ENCODE results near the gene ESYT3.
"Not testable (repeated sequence)": the region's sequence is repeated elsewhere in the genome, so short reads cannot be mapped to it uniquely, and the experiment has no call there.

Gene ESYT3

DNA sequence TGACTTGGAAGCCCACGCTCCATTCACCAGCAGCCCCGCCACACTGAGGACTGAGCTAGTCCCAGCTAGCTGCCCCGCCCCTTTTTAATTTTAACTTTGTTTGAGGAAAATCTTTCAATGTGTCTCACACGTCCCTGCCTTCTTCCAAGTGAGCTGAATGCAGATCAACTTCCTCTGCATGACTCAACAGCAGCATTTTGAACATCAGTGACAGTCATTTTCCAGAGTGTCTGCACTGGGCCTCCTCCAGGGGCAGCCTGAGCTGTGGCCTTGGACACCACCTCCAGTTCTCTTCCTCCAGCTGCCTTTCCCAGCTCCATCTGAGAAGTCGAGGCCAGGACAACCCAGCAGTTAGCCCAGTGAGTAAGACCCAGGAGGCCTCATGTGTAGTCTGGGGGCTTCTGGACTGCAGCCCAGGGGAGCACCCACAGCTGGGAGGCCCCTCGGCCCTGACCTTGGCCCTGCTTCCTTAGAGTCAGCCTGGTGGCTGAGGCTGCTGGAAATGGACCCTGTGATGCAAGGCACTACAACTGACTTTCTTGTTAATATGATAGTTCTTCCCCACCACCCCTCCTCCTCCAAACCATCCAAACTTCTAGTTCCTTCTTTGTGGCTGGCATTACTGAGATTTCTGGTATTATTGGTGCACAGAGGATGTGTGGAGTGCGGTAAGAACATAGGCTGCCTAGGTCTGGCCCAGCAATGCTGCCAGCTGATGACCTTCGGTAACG, 21.4 kb upstream of the ESYT3 start:
- Histone ChIP-seq H3K9me3 (ENCODE audit: insufficient read depth, low read length) (no peaks in the 10 kb centered on the region), H3K4me3 (ENCODE audit: insufficient read length, low read depth) (no peak overlapping the region), H3K9ac (ENCODE audit: insufficient read length, low read depth) (no peak overlapping the region), H3K27me3 (ENCODE audit: insufficient read depth, insufficient read length) (no peaks in the 10 kb centered on the region), H3K4me1 (ENCODE audit: insufficient read depth, insufficient read length) (peaks cover 4% of the 10 kb centered on the region), H3K36me3 (ENCODE audit: insufficient read depth, insufficient read length, low read length) (no peaks in the 10 kb centered on the region)
- no peak for DNase-seq (ENCODE audit: low read depth, low spot score)
- TF ChIP-seq YY1 (IDR thresholded peaks at IDR 0.05; ENCODE audit: insufficient read depth, insufficient read length), result no peak
- TF ChIP-seq ZNF274 (IDR thresholded peaks at IDR 0.05; ENCODE audit: low read depth, low read length), result no peak
- TF ChIP-seq SUZ12 (IDR thresholded peaks at IDR 0.05; ENCODE audit: extremely low read depth, insufficient read depth, insufficient read length), result no peak

DNA sequence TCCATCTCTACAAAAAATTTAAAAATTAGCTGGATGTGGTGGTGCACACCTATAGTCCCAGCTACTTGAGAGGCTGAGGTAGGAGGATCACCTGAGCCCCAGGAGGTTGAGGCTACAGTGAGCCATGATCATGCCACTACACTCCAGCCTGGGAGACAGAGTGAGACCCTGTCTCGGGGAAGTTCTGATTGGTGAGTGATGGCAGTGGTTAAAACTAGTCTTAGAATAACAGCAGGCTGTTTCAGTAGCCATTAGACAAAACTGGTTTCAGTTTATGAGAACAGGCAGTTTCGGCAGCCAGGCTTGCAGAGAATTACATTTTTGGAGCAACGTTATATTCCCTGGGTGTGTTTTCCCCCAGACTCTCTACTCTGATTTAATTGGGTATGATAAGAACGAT, 18.2 kb upstream of the ESYT3 start:
- H3K36me3 ChIP-seq (ENCODE audit: insufficient read depth, insufficient read length, low read length); H3K4me1 ChIP-seq (ENCODE audit: insufficient read depth, insufficient read length); DNase-seq (ENCODE audit: low read depth, low spot score); H3K9ac ChIP-seq (ENCODE audit: insufficient read length, low read depth); H3K27me3 ChIP-seq (ENCODE audit: insufficient read depth, insufficient read length); H3K4me3 ChIP-seq (ENCODE audit: insufficient read length, low read depth): not testable (repeated sequence)
- peaks cover 12% of the 10 kb centered on the region; the same call in 1 of the 2 replicates for H3K9me3 ChIP-seq (ENCODE audit: insufficient read depth, low read length)

DNA sequence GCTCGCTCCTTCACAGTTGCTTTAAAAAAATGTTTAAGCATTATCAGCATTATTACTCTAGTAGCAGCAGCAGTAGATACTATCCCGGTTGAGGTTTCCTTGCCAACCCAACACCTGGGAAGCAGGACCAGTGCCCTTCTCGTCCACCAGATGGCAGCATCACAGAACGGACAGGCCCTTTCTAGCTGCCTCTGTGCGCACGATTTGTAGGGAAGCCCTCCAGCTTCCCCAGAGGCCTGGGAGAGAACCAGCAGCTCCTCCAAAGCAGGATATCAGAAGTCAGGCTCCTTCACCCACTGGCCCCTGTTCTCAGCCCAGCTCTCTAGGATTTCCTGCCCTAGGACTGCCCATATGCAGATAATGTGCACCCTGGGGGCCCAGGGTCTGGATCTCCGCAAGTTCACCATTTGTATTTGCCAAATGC, 16.8 kb upstream of the ESYT3 start:
- no peak overlapping the region for H3K4me3 ChIP-seq (ENCODE audit: insufficient read length, low read depth)
- no peak overlapping the region for H3K9ac ChIP-seq (ENCODE audit: insufficient read length, low read depth)
- H3K36me3 ChIP-seq (ENCODE audit: insufficient read depth, insufficient read length, low read length), result no peaks in the 10 kb centered on the region
- no peaks in the 10 kb centered on the region for H3K27me3 ChIP-seq (ENCODE audit: insufficient read depth, insufficient read length)
- DNase-seq (ENCODE audit: low read depth, low spot score), result peak; percentile 93
- TF ChIP-seq YY1 (IDR thresholded peaks at IDR 0.05; ENCODE audit: insufficient read depth, insufficient read length), result no peak
- H3K4me1 ChIP-seq (ENCODE audit: insufficient read depth, insufficient read length), result peaks cover 7% of the 10 kb centered on the region
- peaks cover 26% of the 10 kb centered on the region for H3K9me3 ChIP-seq (ENCODE audit: insufficient read depth, low read length)

DNA sequence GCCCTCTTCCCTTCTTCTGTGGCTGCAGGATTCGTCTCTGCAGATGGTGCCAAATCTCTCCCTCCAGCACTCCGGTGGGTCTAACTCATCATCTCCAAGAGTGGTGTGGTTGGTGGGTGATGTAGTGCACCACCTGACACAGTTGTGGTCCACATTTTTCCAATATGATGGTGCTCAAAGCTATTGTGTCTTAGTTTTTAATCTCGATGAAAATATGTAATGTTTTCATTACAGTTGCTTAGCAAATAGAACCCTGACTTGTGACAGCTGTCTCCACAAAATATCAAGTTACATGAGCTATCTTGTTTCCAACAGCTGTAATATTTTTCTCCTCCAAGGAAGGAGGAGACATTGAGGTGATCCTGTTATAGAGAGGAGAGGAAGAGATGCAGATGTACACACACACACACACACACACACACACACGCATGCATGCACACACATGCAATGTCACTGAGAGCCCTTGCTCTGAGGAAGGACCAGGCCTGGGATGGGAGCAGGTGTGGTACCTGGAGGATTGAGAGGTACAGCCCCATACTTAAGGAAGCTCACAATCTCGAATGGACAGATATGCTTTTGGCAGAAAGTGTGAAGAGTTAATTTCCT, 15.7 kb upstream of the ESYT3 start:
- Histone ChIP-seq H3K9me3 (ENCODE audit: insufficient read depth, low read length) (peaks cover 30% of the 10 kb centered on the region), H3K27me3 (ENCODE audit: insufficient read depth, insufficient read length) (no peaks in the 10 kb centered on the region), H3K4me3 (ENCODE audit: insufficient read length, low read depth) (no peak overlapping the region), H3K9ac (ENCODE audit: insufficient read length, low read depth) (no peak overlapping the region), H3K4me1 (ENCODE audit: insufficient read depth, insufficient read length) (peaks cover 7% of the 10 kb centered on the region), H3K36me3 (ENCODE audit: insufficient read depth, insufficient read length, low read length) (no peaks in the 10 kb centered on the region)
- DNase-seq (ENCODE audit: low read depth, low spot score), result no peak
- no peak for TF ChIP-seq ZNF274 (IDR thresholded peaks at IDR 0.05; ENCODE audit: low read depth, low read length)
- TF ChIP-seq SUZ12 (IDR thresholded peaks at IDR 0.05; ENCODE audit: extremely low read depth, insufficient read depth, insufficient read length), result no peak
- no peak for TF ChIP-seq YY1 (IDR thresholded peaks at IDR 0.05; ENCODE audit: insufficient read depth, insufficient read length)

DNA sequence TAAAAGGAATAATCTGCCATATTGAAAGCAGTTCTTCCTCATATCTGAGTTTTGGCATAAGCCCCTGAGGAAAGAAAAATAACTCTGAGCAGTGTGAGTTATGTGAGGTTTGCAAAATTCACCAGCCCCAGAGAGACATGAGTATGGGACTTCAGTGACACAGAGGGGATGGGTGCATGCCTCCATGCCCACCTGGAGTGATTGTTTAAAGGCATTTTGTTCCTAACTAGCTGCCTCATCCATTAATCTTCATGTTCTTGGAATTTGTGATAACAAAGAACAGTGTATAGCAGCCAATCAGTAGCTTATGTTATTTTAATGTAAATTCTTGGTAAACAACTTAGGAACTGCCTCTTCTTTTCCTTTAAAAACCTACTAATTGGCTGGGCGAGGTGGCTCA, 11.1 kb upstream of the ESYT3 start:
- Histone ChIP-seq H3K27me3 (ENCODE audit: insufficient read depth, insufficient read length) (no peaks in the 10 kb centered on the region), H3K4me1 (ENCODE audit: insufficient read depth, insufficient read length) (no peaks in the 10 kb centered on the region), H3K36me3 (ENCODE audit: insufficient read depth, insufficient read length, low read length) (no peaks in the 10 kb centered on the region), H3K9ac (ENCODE audit: insufficient read length, low read depth) (no peak overlapping the region), H3K4me3 (ENCODE audit: insufficient read length, low read depth) (no peak overlapping the region), H3K9me3 (ENCODE audit: insufficient read depth, low read length) (peaks cover 39% of the 10 kb centered on the region)
- no peak for TF ChIP-seq SUZ12 (IDR thresholded peaks at IDR 0.05; ENCODE audit: extremely low read depth, insufficient read depth, insufficient read length)
- no peak for DNase-seq (ENCODE audit: low read depth, low spot score)

DNA sequence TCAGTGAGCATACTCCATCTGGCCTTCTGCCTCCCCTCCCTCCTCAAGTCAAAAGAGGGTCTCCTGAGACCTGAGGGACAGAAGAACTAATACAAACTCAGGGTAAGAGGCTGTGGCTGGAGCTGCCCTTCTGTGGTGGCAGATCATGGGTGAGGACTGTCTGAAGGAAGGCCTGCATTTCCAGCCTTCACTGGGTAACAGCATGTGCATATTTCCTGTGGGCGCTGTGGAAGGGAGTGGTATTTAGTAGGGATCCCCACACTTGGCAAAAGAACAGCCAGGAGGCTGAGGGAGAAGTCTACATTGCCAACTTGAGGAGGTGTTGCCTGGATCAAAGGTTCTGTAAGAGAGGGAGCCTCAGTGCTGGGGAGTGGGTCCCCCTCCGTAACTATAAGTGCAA, 10.1 kb upstream of the ESYT3 start:
- Histone ChIP-seq H3K36me3 (ENCODE audit: insufficient read depth, insufficient read length, low read length) (no peaks in the 10 kb centered on the region), H3K9me3 (ENCODE audit: insufficient read depth, low read length) (peaks cover 39% of the 10 kb centered on the region), H3K9ac (ENCODE audit: insufficient read length, low read depth) (no peak overlapping the region), H3K4me1 (ENCODE audit: insufficient read depth, insufficient read length) (no peaks in the 10 kb centered on the region), H3K4me3 (ENCODE audit: insufficient read length, low read depth) (no peak overlapping the region), H3K27me3 (ENCODE audit: insufficient read depth, insufficient read length) (no peaks in the 10 kb centered on the region)
- TF ChIP-seq SUZ12 (IDR thresholded peaks at IDR 0.05; ENCODE audit: extremely low read depth, insufficient read depth, insufficient read length), result no peak
- TF ChIP-seq YY1 (IDR thresholded peaks at IDR 0.05; ENCODE audit: insufficient read depth, insufficient read length), result no peak
- no peak for TF ChIP-seq ZNF274 (IDR thresholded peaks at IDR 0.05; ENCODE audit: low read depth, low read length)
- no peak for DNase-seq (ENCODE audit: low read depth, low spot score)

DNA sequence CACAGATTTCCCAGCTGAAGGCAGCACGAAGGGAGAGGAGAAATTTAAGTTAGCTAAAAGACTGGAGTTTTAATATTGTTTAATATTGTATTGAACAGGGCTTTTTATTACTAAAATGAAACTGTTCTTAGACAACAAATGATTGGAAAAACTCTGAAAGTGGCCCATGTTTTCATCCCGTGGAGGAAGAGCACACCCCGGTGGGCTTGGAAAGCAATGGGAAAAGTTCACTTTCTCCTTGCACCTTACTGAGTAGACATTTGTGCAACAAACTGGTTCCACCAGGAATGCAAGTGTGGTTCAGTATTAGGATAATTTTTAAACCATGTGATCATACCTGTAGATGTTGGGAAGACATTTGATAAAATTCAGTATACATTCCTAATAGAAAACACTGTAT, 8.2 kb upstream of the ESYT3 start:
- no peak for DNase-seq (ENCODE audit: low read depth, low spot score)
- no peak overlapping the region for H3K4me3 ChIP-seq (ENCODE audit: insufficient read length, low read depth)
- H3K9me3 ChIP-seq (ENCODE audit: insufficient read depth, low read length), result peaks cover 27% of the 10 kb centered on the region
- no peaks in the 10 kb centered on the region for H3K27me3 ChIP-seq (ENCODE audit: insufficient read depth, insufficient read length)
- H3K36me3 ChIP-seq (ENCODE audit: insufficient read depth, insufficient read length, low read length), result no peaks in the 10 kb centered on the region
- H3K4me1 ChIP-seq (ENCODE audit: insufficient read depth, insufficient read length), result no peaks in the 10 kb centered on the region
- TF ChIP-seq ZNF274 (IDR thresholded peaks at IDR 0.05; ENCODE audit: low read depth, low read length) (no peak), YY1 (IDR thresholded peaks at IDR 0.05; ENCODE audit: insufficient read depth, insufficient read length) (no peak), SUZ12 (IDR thresholded peaks at IDR 0.05; ENCODE audit: extremely low read depth, insufficient read depth, insufficient read length) (no peak)
- no peak overlapping the region for H3K9ac ChIP-seq (ENCODE audit: insufficient read length, low read depth)

DNA sequence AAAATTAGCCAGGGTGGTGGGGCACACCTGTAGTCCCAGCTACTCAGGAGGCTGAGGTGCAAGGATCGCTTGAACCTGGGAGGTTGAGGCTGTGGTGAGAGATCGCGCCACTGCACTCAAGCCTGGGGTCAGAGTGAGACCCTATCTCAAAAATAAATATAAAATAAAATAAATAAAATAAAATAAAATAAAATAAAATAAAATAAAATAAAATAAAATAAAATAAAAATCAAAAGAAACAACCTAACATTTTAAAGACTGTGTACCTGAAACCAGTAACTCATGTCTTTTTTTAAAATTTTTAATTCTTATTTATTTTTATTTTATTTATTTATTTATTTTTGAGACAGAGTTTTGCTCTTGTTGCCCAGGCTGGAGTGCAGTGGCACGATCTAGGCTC, 7.7 kb upstream of the ESYT3 start:
- peaks cover 21% of the 10 kb centered on the region for H3K9me3 ChIP-seq (ENCODE audit: insufficient read depth, low read length)
- not testable (repeated sequence) for DNase-seq (ENCODE audit: low read depth, low spot score); H3K4me3 ChIP-seq (ENCODE audit: insufficient read length, low read depth); H3K9ac ChIP-seq (ENCODE audit: insufficient read length, low read depth); H3K36me3 ChIP-seq (ENCODE audit: insufficient read depth, insufficient read length, low read length); H3K27me3 ChIP-seq (ENCODE audit: insufficient read depth, insufficient read length); H3K4me1 ChIP-seq (ENCODE audit: insufficient read depth, insufficient read length)

Data from NT2/D1 (cell line).